HEK293 (cell line): ENCODE measurements around the gene ADIPOR2.
A peak's percentile ranks its signal among the peaks of the same experiment; 100 is the strongest.

Experiments used
- CTCF ChIA-PET: fragments of 350-600 bp; formaldehyde crosslinking; extraction: SDS; loops from one replicate; lab custom pipeline; 2021; ENCODE audit warnings: antibody characterized with exemption; lab: Yijun Ruan, JAX
- POLR2A ChIA-PET: fragments of 300-600 bp; formaldehyde crosslinking; extraction: SDS; loops from one replicate; lab custom pipeline; 2020; ENCODE audit warnings: antibody characterized with exemption, inconsistent platforms; lab: Yijun Ruan, JAX
- H3K27ac ChIP-seq: fragments of 200-500 bp; sonication (Bioruptor generic); 2 replicates; pipeline ENCODE4 v1.5.1; 2014; ENCODE audit warnings: low read depth, low read length, control low read depth, inconsistent platforms; ENCODE audit errors: extremely low read depth
- H3K36me3 ChIP-seq, 2 experiments: fragments of 200-500 bp in 1 of 2; sonication (Bioruptor generic) in 1 of 2; 1 replicate in 1 of 2; 2 replicates in 1 of 2; pipeline ENCODE4 v1.5.1; 2014 to 2017; ENCODE audit warnings: inconsistent platforms in 2 of 2, low read length in 2 of 2; ENCODE audit not compliant: control insufficient read depth in 2 of 2, insufficient read depth in 1 of 2
- H3K4me1 ChIP-seq: fragments of 200-500 bp; sonication (Bioruptor generic); 2 replicates; pipeline ENCODE4 v1.5.1; 2014; ENCODE audit warnings: mild to moderate bottlenecking, low read length, inconsistent platforms; ENCODE audit not compliant: control insufficient read depth, insufficient read depth
- H3K4me3 ChIP-seq: 2 replicates; pipeline ENCODE4 v1.5.1; 2011; ENCODE audit warnings: low read depth, mild to moderate bottlenecking, control low read depth, low read length, moderate library complexity
- H3K9me3 ChIP-seq: fragments of 200-500 bp; sonication (Bioruptor generic); 2 replicates; pipeline ENCODE4 v1.5.1; 2014; ENCODE audit warnings: low read depth, low read length, inconsistent platforms; ENCODE audit not compliant: control insufficient read depth, insufficient read depth
- EGR2 ChIP-seq: fragments of 450-650 bp; formaldehyde crosslinking; IDR thresholded peaks from 2 replicates; pipeline ENCODE4 v1.5.1; 2016; ENCODE audit warnings: low read depth, missing biosample characterization, missing genetic modification characterization
- GLI2 ChIP-seq: fragments of 450-650 bp; formaldehyde crosslinking; IDR thresholded peaks from 2 replicates; pipeline ENCODE4; 2017; ENCODE audit warnings: missing biosample characterization, missing genetic modification characterization, low read depth, borderline replicate concordance
- HOXA7 ChIP-seq: sonication (generic); formaldehyde crosslinking; IDR thresholded peaks from 2 replicates; pipeline ENCODE4 v1.8.1; 2022; ENCODE audit warnings: missing genetic modification reagents, borderline replicate concordance
- MZF1 ChIP-seq: fragments of 450-650 bp; formaldehyde crosslinking; IDR thresholded peaks from 2 replicates; pipeline ENCODE4 v1.5.1; 2017; ENCODE audit warnings: missing biosample characterization, missing genetic modification characterization, borderline replicate concordance
- OVOL3 ChIP-seq: fragments of 450-650 bp; formaldehyde crosslinking; IDR thresholded peaks from 2 replicates; pipeline ENCODE4 v1.5.1; 2016; ENCODE audit warnings: missing biosample characterization, missing genetic modification characterization
- SALL2 ChIP-seq: fragments of 450-650 bp; formaldehyde crosslinking; IDR thresholded peaks from 2 replicates; pipeline ENCODE4 v1.5.0; 2017; ENCODE audit warnings: missing biosample characterization, mild to moderate bottlenecking, missing genetic modification characterization, borderline replicate concordance
- ZBTB48 ChIP-seq: fragments of 450-650 bp; formaldehyde crosslinking; IDR thresholded peaks from 2 replicates; pipeline ENCODE4 v1.5.1; 2016; ENCODE audit warnings: missing biosample characterization, missing genetic modification characterization
- ZFHX2 ChIP-seq: fragments of 450-650 bp; formaldehyde crosslinking; conservative IDR thresholded peaks from 2 replicates; pipeline ENCODE4 v1.5.1; 2016; ENCODE audit warnings: missing biosample characterization, missing genetic modification characterization
- ZNF138 ChIP-seq: fragments of 450-650 bp; formaldehyde crosslinking; IDR thresholded peaks from 2 replicates; pipeline ENCODE4 v1.5.1; 2016; ENCODE audit warnings: missing biosample characterization, missing genetic modification characterization, borderline replicate concordance
- ZNF23 ChIP-seq: fragments of 450-650 bp; formaldehyde crosslinking; IDR thresholded peaks from 2 replicates; pipeline ENCODE4 v1.5.1; 2016; ENCODE audit warnings: missing biosample characterization, missing genetic modification characterization, borderline replicate concordance
- ZNF248 ChIP-seq: fragments of 450-650 bp; formaldehyde crosslinking; IDR thresholded peaks from 2 replicates; pipeline ENCODE4 v1.5.1; 2017; ENCODE audit warnings: missing biosample characterization, missing genetic modification characterization
- ZNF350 ChIP-seq: fragments of 450-650 bp; formaldehyde crosslinking; IDR thresholded peaks from 2 replicates; pipeline ENCODE4 v1.5.0; 2017; ENCODE audit warnings: missing biosample characterization, mild to moderate bottlenecking, missing genetic modification characterization
- ZNF354C ChIP-seq: fragments of 450-650 bp; formaldehyde crosslinking; IDR thresholded peaks from 2 replicates; pipeline ENCODE4 v1.5.1; 2016; ENCODE audit warnings: missing biosample characterization, missing genetic modification characterization, low read depth, borderline replicate concordance
- ZNF600 ChIP-seq: fragments of 450-650 bp; formaldehyde crosslinking; IDR thresholded peaks from 2 replicates; pipeline ENCODE4 v1.5.1; 2016; ENCODE audit warnings: missing biosample characterization, missing genetic modification characterization
- ZNF623 ChIP-seq: fragments of 450-650 bp; formaldehyde crosslinking; IDR thresholded peaks from 2 replicates; pipeline ENCODE4 v1.5.1; 2016; ENCODE audit warnings: missing biosample characterization, missing genetic modification characterization
- ZNF626 ChIP-seq: fragments of 450-650 bp; sonication (Bioruptor Pico); formaldehyde crosslinking; IDR thresholded peaks from 2 replicates; pipeline ENCODE4 v1.5.1; 2018; ENCODE audit warnings: missing biosample characterization, missing genetic modification characterization, inconsistent platforms
- ZNF639 ChIP-seq: fragments of 450-650 bp; formaldehyde crosslinking; IDR thresholded peaks from 2 replicates; pipeline ENCODE4 v1.5.1; 2016; ENCODE audit warnings: missing biosample characterization, missing genetic modification characterization
- ZNF654 ChIP-seq: fragments of 450-650 bp; formaldehyde crosslinking; IDR thresholded peaks from 2 replicates; pipeline ENCODE4 v1.5.1; 2016; ENCODE audit warnings: low read depth, missing biosample characterization, missing genetic modification characterization
- TF ChIP-seq, protein P1 (sequence below): fragments of 450-650 bp; formaldehyde crosslinking; IDR thresholded peaks from 2 replicates; pipeline ENCODE4 v1.5.1; 2016; ENCODE audit warnings: missing biosample characterization, missing genetic modification characterization, low read depth

The ADIPOR2 gene

GRCh38 chr12:1826401-1826800 lies 135.5 kb downstream of the ADIPOR2 start:
- CTCF ChIA-PET: no interaction called here
- no peaks in the 10 kb centered on the region for H3K36me3 ChIP-seq
- no peak overlapping the region for H3K4me3 ChIP-seq
- H3K9me3 ChIP-seq: no peaks in the 10 kb centered on the region
- H3K4me1 ChIP-seq: no peaks in the 10 kb centered on the region
- POLR2A ChIA-PET: no interaction called here
- H3K27ac ChIP-seq: no peak overlapping the region
- TF ChIP-seq ZBTB48: no peak
- no peak for TF ChIP-seq ZNF350 (tag by site-specific recombination)
- no peak for TF ChIP-seq SALL2
- TF ChIP-seq ZNF248: no peak
- TF ChIP-seq, protein P1, sequence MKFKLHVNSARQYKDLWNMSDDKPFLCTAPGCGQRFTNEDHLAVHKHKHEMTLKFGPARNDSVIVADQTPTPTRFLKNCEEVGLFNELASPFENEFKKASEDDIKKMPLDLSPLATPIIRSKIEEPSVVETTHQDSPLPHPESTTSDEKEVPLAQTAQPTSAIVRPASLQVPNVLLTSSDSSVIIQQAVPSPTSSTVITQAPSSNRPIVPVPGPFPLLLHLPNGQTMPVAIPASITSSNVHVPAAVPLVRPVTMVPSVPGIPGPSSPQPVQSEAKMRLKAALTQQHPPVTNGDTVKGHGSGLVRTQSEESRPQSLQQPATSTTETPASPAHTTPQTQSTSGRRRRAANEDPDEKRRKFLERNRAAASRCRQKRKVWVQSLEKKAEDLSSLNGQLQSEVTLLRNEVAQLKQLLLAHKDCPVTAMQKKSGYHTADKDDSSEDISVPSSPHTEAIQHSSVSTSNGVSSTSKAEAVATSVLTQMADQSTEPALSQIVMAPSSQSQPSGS (tag by site-specific recombination): no peak

DNA sequence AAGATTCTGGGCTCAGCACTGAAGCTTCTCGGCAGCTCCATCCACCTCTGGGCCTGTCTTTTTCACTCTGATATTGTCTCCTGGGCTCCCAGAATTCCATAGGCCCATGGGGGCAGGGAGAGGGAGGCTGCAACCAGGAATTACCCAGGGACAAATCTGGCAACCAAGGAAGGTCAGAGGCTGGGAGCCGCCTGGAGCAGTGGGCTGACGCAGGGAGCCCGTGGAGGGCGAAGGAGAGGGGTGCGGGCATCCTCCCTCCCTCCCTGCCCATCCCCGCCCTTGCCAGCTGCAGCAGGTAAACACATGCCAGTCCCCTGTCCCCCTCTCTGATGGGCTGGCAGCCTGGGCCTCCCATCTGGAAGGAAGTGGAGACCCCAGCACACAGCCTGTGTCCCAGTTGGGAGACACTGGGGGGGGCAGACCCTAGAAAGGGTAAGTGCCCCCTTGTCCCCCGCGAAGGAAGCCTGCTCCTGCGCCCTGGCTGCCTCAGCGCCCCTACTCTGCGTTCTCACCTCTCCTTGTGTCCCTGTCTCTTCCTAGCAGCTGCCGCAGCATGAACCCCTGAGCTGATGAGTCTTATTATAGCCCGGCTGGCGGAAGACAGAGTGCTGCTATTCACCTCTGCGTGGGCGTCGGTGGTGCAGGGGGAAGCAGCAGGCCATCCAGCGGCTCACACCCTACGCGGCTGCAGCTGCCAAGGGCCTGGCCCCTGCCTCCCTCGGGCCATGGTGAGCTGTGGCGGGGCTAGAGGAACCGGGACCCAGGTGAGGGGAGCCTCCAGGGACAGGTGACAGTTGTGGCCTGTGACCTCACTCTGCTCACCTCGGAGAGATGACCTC lies 136.2 kb downstream of the ADIPOR2 start:
- Histone ChIP-seq H3K27ac (no peak overlapping the region), H3K9me3 (no peaks in the 10 kb centered on the region), H3K4me1 (no peaks in the 10 kb centered on the region), H3K36me3 (no peaks in the 10 kb centered on the region), H3K4me3 (no peak overlapping the region)
- CTCF ChIA-PET: no interaction called here
- POLR2A ChIA-PET: no interaction called here
- TF ChIP-seq HOXA7 (CRISPR knock-in tag): no peak
- peak; percentile 35; the same call in 1 of the 2 replicates for TF ChIP-seq EGR2 (tag by site-specific recombination)
- no peak for TF ChIP-seq ZNF654 (tag by site-specific recombination)
- no peak for TF ChIP-seq ZNF626 (tag by site-specific recombination)
- no peak for TF ChIP-seq OVOL3
- TF ChIP-seq ZNF600: no peak
- TF ChIP-seq ZFHX2 (tag by site-specific recombination): peak; percentile 72
- TF ChIP-seq MZF1: no peak
- TF ChIP-seq ZNF639 (tag by site-specific recombination): no peak
- TF ChIP-seq GLI2 (tag by site-specific recombination): no peak
- TF ChIP-seq ZNF138: no peak
- no peak for TF ChIP-seq ZNF354C
- TF ChIP-seq ZNF23 (tag by site-specific recombination): no peak

- H3K36me3 ChIP-seq: no peaks in the 10 kb centered on the region
These were observed 137.2 kb downstream of the ADIPOR2 start for GRCh38 chr12:1827826-1828805.

More at GRCh38 chr12:1827826-1828805, 137.2 kb downstream of the ADIPOR2 start:
- H3K4me3 ChIP-seq: no peak overlapping the region
- ChIA-PET POLR2A (no interaction called here), CTCF (no interaction called here)
- no peaks in the 10 kb centered on the region for H3K9me3 ChIP-seq
- H3K4me1 ChIP-seq: no peaks in the 10 kb centered on the region
- TF ChIP-seq ZNF623 (tag by site-specific recombination): no peak
- no peak overlapping the region for H3K27ac ChIP-seq
